Activated CD4-positive, alpha-beta T cell treated with anti-CD3 and anti-CD28 coated beads, Interleukin-2, amount 10 ng/mL, durations not matched to agents 7 days and 5 days (primary cell): Measurements from ENCODE around the gene CCNB1. TPM values are rescaled to one million over a fixed set of nuclear protein-coding genes. Genes with fewer than 3 reads are reported as not detected.
"Not testable (repeated sequence)": the region's sequence is repeated elsewhere in the genome, so short reads cannot be mapped to it uniquely, and the experiment has no call there.

Experiments
- CTCF ChIA-PET: fragments of 350-600 bp; sonication (Branson Sonifier 250); formaldehyde crosslinking; loops from one replicate; lab custom pipeline; 2021; ENCODE audit warnings: antibody characterized with exemption; lab: Charles Lee
- POLR2A ChIA-PET: fragments of 350-600 bp; sonication (Branson Sonifier 250); formaldehyde crosslinking; loops from one replicate; lab custom pipeline; 2021; ENCODE audit warnings: antibody characterized with exemption; lab: Charles Lee
- DNase-seq: peaks from one replicate; pipeline ENCODE4 v3.0.0-alpha.2; 2020
- H3K27ac Mint-ChIP-seq: one replicate; pipeline ENCODE4 v1.8.0; 2021; ENCODE audit warnings: mild to moderate bottlenecking, moderate library complexity, mixed read lengths
- H3K27me3 Mint-ChIP-seq: one replicate; pipeline ENCODE4 v1.8.0; 2021; ENCODE audit warnings: mixed read lengths
- H3K36me3 Mint-ChIP-seq: one replicate; pipeline ENCODE4 v1.8.0; 2021; ENCODE audit warnings: low read depth, mixed read lengths
- H3K4me1 Mint-ChIP-seq: one replicate; pipeline ENCODE4 v1.8.0; 2021; ENCODE audit warnings: mixed read lengths
- H3K4me3 Mint-ChIP-seq: one replicate; pipeline ENCODE4 v1.8.0; 2021; ENCODE audit warnings: mild to moderate bottlenecking, moderate library complexity, mixed read lengths
- H3K9me3 Mint-ChIP-seq: one replicate; pipeline ENCODE4 v1.8.0; 2021; ENCODE audit warnings: mixed read lengths
- total RNA-seq, 2 experiments: library from RNA; stranded (reverse); gene quantifications; one replicate each; pipeline ENCODE4 v1.2.3, GENCODE V29; 2021

CCNB1 gene
- total RNA-seq, 2 experiments from 2014 or later = 175 to 182 TPM

DNA sequence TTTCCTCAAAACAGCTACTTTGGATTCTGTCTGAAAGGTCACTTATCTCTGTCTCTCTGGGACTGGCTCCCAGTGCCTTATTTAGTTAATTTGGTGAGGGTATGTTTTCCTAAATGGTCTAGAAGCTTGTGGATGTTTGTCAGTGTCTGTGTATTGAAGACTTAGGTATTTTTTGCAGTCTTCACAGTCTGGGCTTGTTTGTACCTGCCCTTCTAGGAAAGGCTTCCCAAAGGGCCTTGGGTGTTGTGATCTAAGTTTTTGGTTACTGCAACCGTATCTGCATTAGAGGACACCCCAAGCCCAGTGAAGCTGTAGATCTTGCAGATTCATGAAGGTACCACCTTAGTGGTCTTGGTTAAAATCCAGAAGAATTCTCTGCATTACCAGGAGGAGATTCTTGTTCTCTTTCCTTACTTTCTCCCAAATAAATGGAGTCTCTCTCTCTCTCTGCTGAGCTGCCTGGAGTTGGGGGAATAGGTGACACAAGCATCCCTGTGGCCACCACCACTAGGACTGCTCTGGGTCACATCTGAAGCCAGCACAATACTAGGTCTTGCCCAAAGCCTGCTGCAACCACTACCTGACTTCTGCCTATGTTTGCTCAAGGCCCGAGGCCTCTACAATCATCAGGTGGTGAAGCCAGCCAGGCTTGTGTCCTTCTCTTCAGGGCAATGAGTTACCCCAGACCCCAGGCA lies 17.8 kb upstream of the CCNB1 start:
- H3K27ac Mint-ChIP-seq = no peak overlapping the region
- no peaks in the 10 kb centered on the region for H3K4me1 Mint-ChIP-seq
- no peak overlapping the region for H3K4me3 Mint-ChIP-seq
- ChIA-PET POLR2A (interaction anchor here (0.5 kb wide), 1 partner anchor 9 kb away, joined by 3 read pairs; no protein-coding TSS in a partner anchor), CTCF (interaction anchor here (0.6 kb wide), 1 partner anchor 263 kb away, joined by 3 read pairs; no protein-coding TSS in a partner anchor)
- H3K9me3 Mint-ChIP-seq = no peaks in the 10 kb centered on the region
- no peaks in the 10 kb centered on the region for H3K27me3 Mint-ChIP-seq
- H3K36me3 Mint-ChIP-seq = no peaks in the 10 kb centered on the region
- no peak for DNase-seq

DNA sequence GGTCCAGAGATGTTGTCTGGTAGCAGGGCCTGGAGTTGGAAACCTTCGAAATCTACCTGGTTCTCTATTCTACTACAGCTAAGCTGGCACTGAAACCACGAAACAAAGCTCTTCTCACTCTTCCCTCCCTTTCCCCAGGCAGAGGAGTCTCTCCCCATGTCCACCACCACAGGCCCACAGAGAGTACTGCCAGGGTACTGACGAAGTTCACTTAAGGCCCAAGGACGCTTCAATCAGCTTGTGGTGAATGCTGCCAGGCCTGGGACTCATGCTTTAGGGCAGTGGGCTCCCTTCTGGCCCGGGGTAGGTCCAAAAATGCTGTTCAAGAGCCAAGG lies 17.3 kb upstream of the CCNB1 start:
- Mint-ChIP-seq H3K4me1 (no peaks in the 10 kb centered on the region), H3K36me3 (no peaks in the 10 kb centered on the region), H3K27me3 (no peaks in the 10 kb centered on the region), H3K4me3 (no peak overlapping the region), H3K9me3 (no peaks in the 10 kb centered on the region), H3K27ac (no peak overlapping the region)
- ChIA-PET CTCF (no interaction called here), POLR2A (interaction anchor here (0.5 kb wide), 1 partner anchor 10 kb away, joined by 3 read pairs; no protein-coding TSS in a partner anchor)
- no peak for DNase-seq

DNA sequence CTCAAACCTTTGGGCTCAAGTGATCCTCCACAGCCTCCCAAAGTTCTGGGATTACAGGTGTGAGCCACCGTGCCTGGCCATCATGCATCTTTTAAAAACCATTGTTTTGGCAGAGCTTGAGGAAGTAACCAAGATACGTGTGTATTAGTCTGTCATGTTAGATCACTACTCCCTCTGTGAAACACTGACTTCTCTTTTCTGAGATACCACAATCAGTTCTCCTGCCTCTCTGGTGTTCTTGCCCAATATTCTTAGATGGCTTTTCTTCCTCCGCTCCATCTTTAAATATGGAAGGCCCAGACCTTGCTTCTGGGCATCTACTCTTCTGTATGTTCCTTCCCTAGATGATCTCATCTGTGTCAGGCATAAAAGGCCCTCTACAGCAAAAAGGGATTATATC lies 14.2 kb upstream of the CCNB1 start:
- Mint-ChIP-seq H3K4me1 (no peaks in the 10 kb centered on the region), H3K27me3 (no peaks in the 10 kb centered on the region), H3K9me3 (no peaks in the 10 kb centered on the region), H3K4me3 (no peak overlapping the region), H3K36me3 (no peaks in the 10 kb centered on the region), H3K27ac (no peak overlapping the region)
- ChIA-PET POLR2A (no interaction called here), CTCF (interaction anchor here (0.6 to 1.2 kb wide), 3 partner anchors 9 to 59 kb away, joined by 3 read pairs; partner anchors contain the start of gene SLC30A5)
- no peak for DNase-seq

DNA sequence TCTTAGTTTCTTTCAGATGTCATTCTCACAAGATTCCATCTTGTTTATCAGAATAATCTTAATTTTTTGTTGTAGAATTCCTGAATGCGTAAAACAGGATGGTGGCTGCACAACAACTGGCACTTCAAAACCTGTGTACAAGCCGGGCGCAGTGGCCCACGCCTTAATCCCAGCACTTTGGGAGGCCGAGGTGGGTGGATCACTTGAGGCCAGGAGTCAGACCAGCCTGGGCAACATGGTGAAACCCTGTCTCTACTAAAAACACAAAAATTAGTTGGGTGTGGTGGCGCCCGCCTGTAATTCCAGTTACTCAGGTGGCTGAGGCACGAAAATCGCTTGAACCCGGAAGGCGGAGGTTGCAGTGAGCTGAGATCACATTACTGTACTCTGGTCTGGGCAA lies 10.5 kb upstream of the CCNB1 start:
- no peaks in the 10 kb centered on the region for H3K9me3 Mint-ChIP-seq

DNA sequence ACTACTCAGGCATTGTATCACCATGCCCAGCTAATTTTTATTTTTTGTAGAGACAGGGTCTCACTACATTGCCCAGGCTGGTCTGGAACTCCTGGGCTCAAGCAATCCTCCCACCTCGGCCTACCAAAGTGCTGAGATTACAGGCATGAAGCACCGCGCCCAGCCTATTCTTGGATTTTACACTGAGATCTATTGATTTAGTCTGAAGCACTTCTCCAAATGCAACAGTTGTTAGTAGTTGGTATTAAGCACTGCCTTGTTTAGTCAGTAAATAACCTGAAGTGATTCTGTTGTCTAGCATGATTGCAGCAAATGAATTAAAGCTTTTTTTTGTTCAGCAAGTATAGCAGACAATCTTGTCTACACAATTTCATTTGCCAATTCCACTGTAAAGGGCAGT lies 8.9 kb upstream of the CCNB1 start:
- DNase-seq = no peak
- no peaks in the 10 kb centered on the region for H3K27me3 Mint-ChIP-seq
- CTCF ChIA-PET = no interaction called here
- no peak overlapping the region for H3K27ac Mint-ChIP-seq
- POLR2A ChIA-PET = interaction anchor here (0.7 kb wide), 1 partner anchor 393 kb away, joined by 8 read pairs; no protein-coding TSS in a partner anchor
- H3K4me1 Mint-ChIP-seq = no peaks in the 10 kb centered on the region
- no peak overlapping the region for H3K4me3 Mint-ChIP-seq
- H3K9me3 Mint-ChIP-seq = no peaks in the 10 kb centered on the region
- H3K36me3 Mint-ChIP-seq = no peaks in the 10 kb centered on the region

More for the DNA sequence above, 10.5 kb upstream of the CCNB1 start:
- Mint-ChIP-seq H3K4me3 (no peak overlapping the region), H3K36me3 (no peaks in the 10 kb centered on the region), H3K27ac (no peak overlapping the region), H3K4me1 (no peaks in the 10 kb centered on the region), H3K27me3 (no peaks in the 10 kb centered on the region)
- ChIA-PET POLR2A (no interaction called here), CTCF (interaction anchor here (0.7 kb wide), 1 partner anchor 130 kb away, joined by 3 read pairs; no protein-coding TSS in a partner anchor)
- DNase-seq = no peak

DNA sequence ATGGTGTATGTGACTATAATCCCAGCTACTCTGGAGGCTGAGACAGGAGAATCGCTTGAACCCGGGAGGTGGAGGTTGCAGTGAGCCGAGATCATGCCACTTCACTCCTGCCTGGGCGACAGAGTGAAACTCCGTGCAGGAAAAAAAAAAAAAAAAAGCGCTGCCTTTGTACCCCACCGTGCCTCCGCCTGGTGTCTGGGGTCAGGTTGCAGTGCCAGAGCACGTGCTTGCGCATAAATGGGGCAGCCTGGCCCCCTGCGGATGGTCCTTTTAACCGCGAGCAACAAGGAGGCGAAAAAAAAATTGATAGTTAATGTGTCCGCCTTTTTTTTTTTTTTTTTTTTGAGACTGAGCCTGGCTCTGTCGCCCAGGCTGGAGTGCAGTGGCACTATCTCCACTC lies 6.3 kb upstream of the CCNB1 start:
- ChIA-PET POLR2A (no interaction called here), CTCF (interaction anchor here (0.6 to 1.1 kb wide), 3 partner anchors 30 to 207 kb away, joined by 3 to 4 read pairs (median 4); no protein-coding TSS in a partner anchor)
- no peaks in the 10 kb centered on the region for H3K36me3 Mint-ChIP-seq
- peaks cover under 1% of the 10 kb centered on the region for H3K9me3 Mint-ChIP-seq
- no peak for DNase-seq
- H3K4me1 Mint-ChIP-seq = peaks cover under 1% of the 10 kb centered on the region
- H3K27ac Mint-ChIP-seq = no peak overlapping the region
- H3K27me3 Mint-ChIP-seq = no peaks in the 10 kb centered on the region
- H3K4me3 Mint-ChIP-seq = no peak overlapping the region

DNA sequence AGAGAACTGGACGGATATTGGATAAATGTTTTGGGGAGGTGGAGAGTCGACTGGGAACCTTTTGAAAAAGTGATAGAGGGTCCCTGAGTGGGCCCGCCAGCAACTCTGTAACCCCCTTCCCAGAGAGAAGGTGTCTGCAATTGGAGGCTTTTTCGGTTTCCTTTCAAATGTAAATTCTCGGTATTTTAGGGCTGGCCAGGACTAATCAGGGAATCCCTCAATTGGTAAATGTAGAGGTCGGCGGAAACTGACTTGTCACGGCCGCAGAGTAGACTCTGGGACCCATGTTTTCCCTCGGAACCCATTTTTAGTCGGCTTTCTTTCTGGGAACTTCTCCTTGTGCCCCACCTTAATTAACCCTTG lies 524 bp downstream of the CCNB1 start:
- DNase-seq = peak; percentile 6
- peaks cover 43% of the 10 kb centered on the region for H3K36me3 Mint-ChIP-seq
- peak overlapping the region; percentile 84 for H3K4me3 Mint-ChIP-seq
- POLR2A ChIA-PET = no interaction called here
- H3K9me3 Mint-ChIP-seq = peaks cover 2% of the 10 kb centered on the region
- peak overlapping the region; percentile 92 for H3K27ac Mint-ChIP-seq
- CTCF ChIA-PET = interaction anchor here (0.7 to 1.6 kb wide), 3 partner anchors 22 to 125 kb away, joined by 3 to 6 read pairs (median 4); partner anchors contain the start of genes CENPH and SLC30A5
- no peaks in the 10 kb centered on the region for H3K27me3 Mint-ChIP-seq
- H3K4me1 Mint-ChIP-seq = peaks cover 44% of the 10 kb centered on the region

DNA sequence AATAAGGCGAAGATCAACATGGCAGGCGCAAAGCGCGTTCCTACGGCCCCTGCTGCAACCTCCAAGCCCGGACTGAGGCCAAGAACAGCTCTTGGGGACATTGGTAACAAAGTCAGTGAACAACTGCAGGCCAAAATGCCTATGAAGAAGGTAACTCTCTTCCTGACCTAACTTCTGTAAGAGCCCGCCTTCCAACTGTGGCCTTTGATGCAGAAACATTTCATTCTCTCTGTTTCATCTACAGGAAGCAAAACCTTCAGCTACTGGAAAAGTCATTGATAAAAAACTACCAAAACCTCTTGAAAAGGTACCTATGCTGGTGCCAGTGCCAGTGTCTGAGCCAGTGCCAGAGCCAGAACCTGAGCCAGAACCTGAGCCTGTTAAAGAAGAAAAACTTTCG lies 979 bp downstream of the CCNB1 start:
- H3K9me3 Mint-ChIP-seq = peaks cover 2% of the 10 kb centered on the region
- peak overlapping the region; percentile 84 for H3K4me3 Mint-ChIP-seq
- POLR2A ChIA-PET = no interaction called here
- H3K36me3 Mint-ChIP-seq = peaks cover 46% of the 10 kb centered on the region
- CTCF ChIA-PET = interaction anchor here (0.7 to 1.8 kb wide), 3 partner anchors 22 to 125 kb away, joined by 3 to 4 read pairs (median 4); partner anchors contain the start of gene CENPH
- no peaks in the 10 kb centered on the region for H3K27me3 Mint-ChIP-seq
- DNase-seq = peak; percentile 14
- peaks cover 46% of the 10 kb centered on the region for H3K4me1 Mint-ChIP-seq
- H3K27ac Mint-ChIP-seq = peak overlapping the region; percentile 92

DNA sequence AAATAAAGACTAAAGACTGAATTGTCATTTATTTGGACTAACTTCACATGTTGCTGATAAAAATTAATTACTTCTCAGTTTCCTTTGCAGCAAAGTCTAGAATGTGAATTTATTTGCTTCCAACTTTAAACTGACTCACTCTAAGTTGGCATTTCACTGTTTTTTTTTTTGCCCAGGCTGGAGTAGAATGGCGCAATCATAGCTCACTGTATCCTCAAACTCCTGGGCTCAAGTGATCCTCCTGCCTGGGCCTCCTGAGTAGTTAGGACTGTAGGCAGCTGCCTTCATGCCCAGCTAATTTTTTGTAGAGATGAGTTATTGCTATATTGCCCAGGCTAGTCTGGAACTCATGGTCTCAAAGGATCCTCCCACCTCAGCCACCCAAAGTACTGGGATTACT lies 3.5 kb downstream of the CCNB1 start:
- no peak for DNase-seq
- H3K27ac Mint-ChIP-seq = no peak overlapping the region
- H3K4me3 Mint-ChIP-seq = no peak overlapping the region
- peaks cover 69% of the 10 kb centered on the region for H3K36me3 Mint-ChIP-seq
- peaks cover 54% of the 10 kb centered on the region for H3K4me1 Mint-ChIP-seq
- ChIA-PET CTCF (interaction anchor here (1.5 to 2.4 kb wide), 2 partner anchors 9 to 10 kb away, joined by 5 to 9 read pairs; no protein-coding TSS in a partner anchor), POLR2A (no interaction called here)
- no peaks in the 10 kb centered on the region for H3K27me3 Mint-ChIP-seq
- H3K9me3 Mint-ChIP-seq = peaks cover 2% of the 10 kb centered on the region

DNA sequence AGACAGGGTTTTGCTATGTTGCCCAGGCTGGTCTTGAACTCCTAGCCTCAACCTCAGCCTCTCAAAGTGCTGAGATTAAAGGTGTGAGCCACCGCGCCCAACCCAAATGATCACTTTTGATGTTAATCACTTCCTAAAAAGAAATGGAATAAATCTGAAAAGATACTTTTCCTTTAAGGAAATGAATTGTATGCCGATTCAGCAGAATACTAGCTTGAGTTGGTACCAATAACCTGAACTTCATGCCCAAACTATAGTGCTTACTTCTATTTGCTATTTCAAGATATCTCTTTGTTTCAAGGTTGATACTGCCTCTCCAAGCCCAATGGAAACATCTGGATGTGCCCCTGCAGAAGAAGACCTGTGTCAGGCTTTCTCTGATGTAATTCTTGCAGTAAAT lies 4.0 kb downstream of the CCNB1 start:
- DNase-seq = no peak
- CTCF ChIA-PET = interaction anchor here (1.5 to 2.4 kb wide), 2 partner anchors 9 to 10 kb away, joined by 5 to 9 read pairs; no protein-coding TSS in a partner anchor
- POLR2A ChIA-PET = no interaction called here
- Mint-ChIP-seq H3K4me3 (no peak overlapping the region), H3K4me1 (peaks cover 52% of the 10 kb centered on the region), H3K9me3 (no peaks in the 10 kb centered on the region), H3K27ac (peak overlapping the region; percentile 36), H3K27me3 (no peaks in the 10 kb centered on the region), H3K36me3 (peaks cover 72% of the 10 kb centered on the region)

DNA sequence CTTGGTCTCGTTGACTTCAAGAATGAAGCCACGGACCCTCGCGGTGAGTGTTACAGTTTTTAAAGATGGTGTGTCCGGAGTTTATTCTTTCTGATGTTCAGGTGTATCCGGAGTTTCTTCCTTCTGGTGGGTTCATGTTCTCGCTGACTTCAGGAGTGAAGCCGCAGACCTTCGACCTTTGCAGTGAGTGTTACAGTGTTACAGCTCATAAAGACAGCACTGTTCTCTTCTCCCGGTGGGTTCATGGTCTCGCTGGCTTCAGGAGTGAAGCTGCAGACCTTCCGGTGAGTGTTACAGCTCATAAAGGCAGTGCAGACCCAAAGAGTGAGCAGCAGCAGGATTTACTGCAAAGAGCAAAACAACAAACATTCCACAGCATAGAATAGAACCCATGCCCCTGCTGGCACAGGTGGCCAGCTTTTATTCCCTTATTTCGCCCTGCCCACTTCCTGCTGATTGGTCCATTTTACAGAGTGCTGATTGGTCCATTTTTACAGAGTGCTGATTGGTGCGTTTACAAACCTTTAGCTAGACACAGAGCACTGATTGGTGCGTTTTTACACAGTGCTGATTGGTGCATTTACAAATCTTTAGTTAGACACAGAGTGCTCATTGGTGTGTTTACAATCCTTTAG lies 14.8 kb downstream of the CCNB1 start:
- not testable (repeated sequence) for H3K4me1 Mint-ChIP-seq, DNase-seq, H3K4me3 Mint-ChIP-seq, H3K27ac Mint-ChIP-seq, H3K9me3 Mint-ChIP-seq, H3K27me3 Mint-ChIP-seq
- ChIA-PET CTCF (interaction anchor here (0.5 to 3.0 kb wide), 2 partner anchors 9 to 12 kb away, joined by 4 to 9 read pairs; no protein-coding TSS in a partner anchor), POLR2A (interaction anchor here (0.6 kb wide), 1 partner anchor 15 kb away, joined by 5 read pairs; no protein-coding TSS in a partner anchor)
- peaks cover 13% of the 10 kb centered on the region for H3K36me3 Mint-ChIP-seq

DNA sequence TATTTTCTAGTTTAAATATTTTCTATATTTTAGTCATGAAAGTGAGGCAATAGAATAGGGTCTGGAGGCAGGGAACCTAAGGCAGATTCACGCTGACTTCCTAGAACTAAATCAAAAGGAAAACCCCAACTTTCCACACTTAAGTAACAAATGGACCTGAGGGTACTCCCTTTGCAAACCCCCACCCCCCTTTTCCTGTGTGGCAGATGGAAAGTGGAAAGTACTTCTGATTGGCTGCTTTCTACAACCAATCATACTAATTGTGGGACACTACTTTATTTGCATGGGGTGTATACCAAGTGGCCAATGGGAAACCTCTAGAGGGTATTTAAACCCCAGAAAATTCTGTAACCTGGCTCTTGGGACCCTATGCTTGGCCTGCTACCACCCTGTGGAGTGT lies 17.7 kb downstream of the CCNB1 start:
- Mint-ChIP-seq H3K4me3 (no peak overlapping the region), H3K9me3 (no peaks in the 10 kb centered on the region), H3K36me3 (no peaks in the 10 kb centered on the region), H3K4me1 (peaks cover 9% of the 10 kb centered on the region), H3K27ac (no peak overlapping the region), H3K27me3 (no peaks in the 10 kb centered on the region)
- ChIA-PET CTCF (interaction anchor here (1.3 kb wide), 1 partner anchor 91 kb away, joined by 4 read pairs; the partner anchor contains the start of gene SLC30A5), POLR2A (no interaction called here)
- DNase-seq = no peak

DNA sequence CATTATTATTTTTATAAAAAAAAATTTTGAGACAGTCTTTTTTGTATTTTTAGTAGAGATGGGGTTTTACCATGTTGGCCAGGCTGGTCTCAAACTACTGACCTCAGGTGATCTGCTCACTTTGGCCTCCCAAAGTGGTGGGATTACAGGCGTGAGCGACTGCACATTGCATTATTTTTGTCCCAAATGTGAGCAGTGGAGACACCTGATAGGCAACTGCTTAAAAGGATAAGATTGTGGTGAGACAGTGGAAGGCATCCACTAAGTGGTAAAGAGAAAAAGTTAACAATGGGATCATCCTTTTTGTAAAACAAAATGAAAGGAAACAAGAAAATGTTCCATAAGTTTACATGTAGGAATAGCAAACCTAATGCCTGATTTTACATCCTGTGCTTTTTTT lies 20.4 kb downstream of the CCNB1 start:
- POLR2A ChIA-PET = no interaction called here
- no peaks in the 10 kb centered on the region for H3K27me3 Mint-ChIP-seq
- DNase-seq = no peak

More for the DNA sequence above, 20.4 kb downstream of the CCNB1 start:
- H3K4me3 Mint-ChIP-seq = no peak overlapping the region
- no peaks in the 10 kb centered on the region for H3K9me3 Mint-ChIP-seq
- H3K36me3 Mint-ChIP-seq = peaks cover 6% of the 10 kb centered on the region
- peaks cover 18% of the 10 kb centered on the region for H3K4me1 Mint-ChIP-seq
- no peak overlapping the region for H3K27ac Mint-ChIP-seq
- CTCF ChIA-PET = no interaction called here
